Calu3 (cell line): ENCODE measurements around the gene CARTPT. TPM values are rescaled to one million over a fixed set of nuclear protein-coding genes. Genes with fewer than 3 reads are reported as not detected.

Source experiments
- BruUV-seq: library from RNA; stranded (reverse); fragments of 400-500 nt; replicated peaks from 2 replicates; lab custom pipeline; 2021; lab: Mats Ljungman, UMichigan
- CTCF ChIA-PET: fragments of 300-600 bp; sonication (Branson Sonifier 250); formaldehyde crosslinking; loops from one replicate; lab custom pipeline; 2022; ENCODE audit warnings: antibody characterized with exemption; lab: Charles Lee
- DNase-seq: peaks from one replicate; pipeline ENCODE4 v3.0.0; 2022
- H3K27ac Mint-ChIP-seq: one replicate; pipeline ENCODE4 v1.8.0; 2022; ENCODE audit warnings: mixed read lengths; ENCODE audit not compliant: unreplicated experiment
- H3K27me3 Mint-ChIP-seq: one replicate; pipeline ENCODE4 v1.8.0; 2022; ENCODE audit warnings: mixed read lengths; ENCODE audit not compliant: unreplicated experiment
- H3K36me3 Mint-ChIP-seq: one replicate; pipeline ENCODE4 v1.8.0; 2022; ENCODE audit warnings: mild to moderate bottlenecking, moderate library complexity, mixed read lengths; ENCODE audit not compliant: insufficient read depth, unreplicated experiment
- H3K4me1 Mint-ChIP-seq: one replicate; pipeline ENCODE4 v1.8.0; 2022; ENCODE audit warnings: mild to moderate bottlenecking, low read depth, mixed read lengths; ENCODE audit not compliant: unreplicated experiment
- H3K4me3 Mint-ChIP-seq: one replicate; pipeline ENCODE4 v1.8.0; 2022; ENCODE audit warnings: mild to moderate bottlenecking, low read depth, moderate library complexity, mixed read lengths; ENCODE audit not compliant: unreplicated experiment
- H3K9me3 Mint-ChIP-seq: one replicate; pipeline ENCODE4 v1.8.0; 2022; ENCODE audit warnings: low read depth, mixed read lengths; ENCODE audit not compliant: unreplicated experiment
- CTCF ChIP-seq: fragments of 200-600 bp; IDR thresholded peaks from one replicate; pipeline ENCODE4 v1.8.0; 2022; ENCODE audit warnings: antibody characterized with exemption; ENCODE audit not compliant: unreplicated experiment
- intact Hi-C: fragments of 100-400 bp; cut with micrococcal nuclease; formaldehyde crosslinking; loops from one replicate; pipeline ENCODE4 v1.10.0; 2022; ENCODE audit not compliant: unreplicated experiment
- total RNA-seq: library from RNA; stranded (reverse); gene quantifications from 2 replicates; pipeline ENCODE4 v1.2.3, GENCODE V29; 2022

Gene CARTPT
- total RNA-seq, 1 experiment from 2014 or later = not detected

GRCh38 chr5:71681296-71681695 lies 37.8 kb upstream of the CARTPT start:
- no peak for TF ChIP-seq CTCF
- H3K9me3 Mint-ChIP-seq = no peaks in the 10 kb centered on the region
- H3K4me1 Mint-ChIP-seq = peaks cover 9% of the 10 kb centered on the region
- DNase-seq = no peak
- H3K36me3 Mint-ChIP-seq = no peaks in the 10 kb centered on the region
- no peaks in the 10 kb centered on the region for H3K27me3 Mint-ChIP-seq
- intact Hi-C loops = no loop called here
- H3K4me3 Mint-ChIP-seq = no peak overlapping the region
- CTCF ChIA-PET = no interaction called here
- no TSS peak for BruUV-seq
- H3K27ac Mint-ChIP-seq = no peak overlapping the region

GRCh38 chr5:71684309-71684708 lies 34.8 kb upstream of the CARTPT start:
- Mint-ChIP-seq H3K9me3 (peaks cover 4% of the 10 kb centered on the region), H3K27ac (no peak overlapping the region), H3K4me3 (no peak overlapping the region), H3K36me3 (no peaks in the 10 kb centered on the region), H3K27me3 (no peaks in the 10 kb centered on the region), H3K4me1 (peaks cover 9% of the 10 kb centered on the region)
- TF ChIP-seq CTCF = no peak
- intact Hi-C loops = no loop called here
- CTCF ChIA-PET = no interaction called here
- no peak for DNase-seq
- no TSS peak for BruUV-seq

- TF ChIP-seq CTCF = no peak
- BruUV-seq = no TSS peak
- Mint-ChIP-seq H3K4me3 (no peak overlapping the region), H3K27me3 (no peaks in the 10 kb centered on the region), H3K27ac (no peak overlapping the region), H3K36me3 (peaks cover 5% of the 10 kb centered on the region), H3K9me3 (no peaks in the 10 kb centered on the region), H3K4me1 (peaks cover 18% of the 10 kb centered on the region)
- DNase-seq = no peak
- intact Hi-C loops = no loop called here
- CTCF ChIA-PET = no interaction called here
These were observed 25.1 kb upstream of the CARTPT start for GRCh38 chr5:71693828-71694427.

GRCh38 chr5:71695071-71695470 lies 24.0 kb upstream of the CARTPT start:
- BruUV-seq = no TSS peak

More at GRCh38 chr5:71695071-71695470, 24.0 kb upstream of the CARTPT start:
- no peaks in the 10 kb centered on the region for H3K9me3 Mint-ChIP-seq
- intact Hi-C loops = loop anchor here (5.0 kb wide), 1 partner anchor 57 kb away; no protein-coding TSS in a partner anchor
- peaks cover 5% of the 10 kb centered on the region for H3K36me3 Mint-ChIP-seq
- H3K4me1 Mint-ChIP-seq = peaks cover 27% of the 10 kb centered on the region
- TF ChIP-seq CTCF = no peak
- H3K27ac Mint-ChIP-seq = no peak overlapping the region
- H3K27me3 Mint-ChIP-seq = no peaks in the 10 kb centered on the region
- CTCF ChIA-PET = no interaction called here
- H3K4me3 Mint-ChIP-seq = no peak overlapping the region
- DNase-seq = no peak
